ENCODE data around the gene PRKCB.

PRKCB gene

GRCh38 chr16:23943604-23944003 lies 107.8 kb downstream of the PRKCB start:
- DNase-seq (ENCODE audit: low spot score): no peak

GRCh38 chr16:23944381-23944780 lies 108.6 kb downstream of the PRKCB start:
- no peak for DNase-seq (ENCODE audit: low spot score)

GRCh38 chr16:23945243-23945642 lies 109.5 kb downstream of the PRKCB start:
- DNase-seq (ENCODE audit: low spot score): no peak

- no peak for DNase-seq (ENCODE audit: low spot score)
Observed at GRCh38 chr16:23947838-23948237, 112.1 kb downstream of the PRKCB start.

- peak; percentile 20 for DNase-seq (ENCODE audit: low spot score)
Observed at GRCh38 chr16:23948949-23949411, 113.2 kb downstream of the PRKCB start.

- no peak for DNase-seq (ENCODE audit: low spot score)
Observed at GRCh38 chr16:23949630-23950290, 114.0 kb downstream of the PRKCB start.

- DNase-seq (ENCODE audit: low spot score): no peak
Observed at GRCh38 chr16:23950291-23950894, 114.6 kb downstream of the PRKCB start.

- no peak for DNase-seq (ENCODE audit: low spot score)
Observed at GRCh38 chr16:23950898-23951297, 115.1 kb downstream of the PRKCB start.

- no peak for DNase-seq (ENCODE audit: low spot score)
Observed at GRCh38 chr16:23952128-23952970, 116.6 kb downstream of the PRKCB start.

- DNase-seq (ENCODE audit: low spot score): no peak
Observed at GRCh38 chr16:23952971-23953300, 117.2 kb downstream of the PRKCB start.

GRCh38 chr16:23953476-23953875 lies 117.7 kb downstream of the PRKCB start:
- no peak for DNase-seq (ENCODE audit: low spot score)

- no peak for DNase-seq (ENCODE audit: low spot score)
Observed at GRCh38 chr16:23955088-23955487, 119.3 kb downstream of the PRKCB start.

GRCh38 chr16:23957287-23957686 lies 121.5 kb downstream of the PRKCB start:
- no peak for DNase-seq (ENCODE audit: low spot score)

- DNase-seq (ENCODE audit: low spot score): no peak
Observed at GRCh38 chr16:23959072-23959751, 123.4 kb downstream of the PRKCB start.

- no peak for DNase-seq (ENCODE audit: low spot score)
Observed at GRCh38 chr16:23959752-23960072, 123.9 kb downstream of the PRKCB start.

GRCh38 chr16:23960081-23960885 lies 124.5 kb downstream of the PRKCB start:
- DNase-seq (ENCODE audit: low spot score): no peak

- no peak for DNase-seq (ENCODE audit: low spot score)
Observed at GRCh38 chr16:23962001-23962400, 126.2 kb downstream of the PRKCB start.

GRCh38 chr16:23964136-23964535 lies 128.4 kb downstream of the PRKCB start:
- DNase-seq (ENCODE audit: low spot score): no peak

- DNase-seq (ENCODE audit: low spot score): no peak
Observed at GRCh38 chr16:23965137-23965733, 129.5 kb downstream of the PRKCB start.

GRCh38 chr16:23966597-23967394 lies 131.0 kb downstream of the PRKCB start:
- DNase-seq (ENCODE audit: low spot score): peak; percentile 18

GRCh38 chr16:23967775-23968174 lies 132.0 kb downstream of the PRKCB start:
- no peak for DNase-seq (ENCODE audit: low spot score)

Data from SW480 (cell line).